Endothelial cell of umbilical vein (primary cell): ENCODE results near the gene WDR41. TPM values are rescaled to one million over a fixed set of nuclear protein-coding genes. Genes with fewer than 3 reads are reported as not detected.

Source experiments
- BruUV-seq: library from RNA; stranded (reverse); fragments of 400-500 nt; replicated peaks from 2 replicates; lab custom pipeline; 2021; lab: Mats Ljungman, UMichigan
- CTCF ChIA-PET: fragments of 300-600, 350-600 bp; sonication (Branson Sonifier 250); formaldehyde crosslinking; loops from one replicate; lab custom pipeline; 2021; ENCODE audit warnings: antibody characterized with exemption, inconsistent platforms; lab: Charles Lee
- POLR2A ChIA-PET: fragments of 300-600, 350-600 bp; sonication (Branson Sonifier 250); formaldehyde crosslinking; loops from one replicate; lab custom pipeline; 2021; ENCODE audit warnings: antibody characterized with exemption, inconsistent platforms; lab: Charles Lee
- DNase-seq: peaks from one replicate; pipeline ENCODE4 v3.0.0-alpha.2; 2011; ENCODE audit warnings: low read depth, low spot score
- FAIRE-seq: peaks from 2 replicates; lab custom pipeline; 2011; peaks lifted over from hg19 to GRCh38; lab: Jason Lieb, UNC
- H2AFZ ChIP-seq: 2 replicates; pipeline ENCODE4 v1.6.0; 2012; ENCODE audit warnings: low read depth, low read length, control low read depth, inconsistent platforms
- H3K27ac ChIP-seq: 2 replicates; pipeline ENCODE4 v1.5.1; 2011; ENCODE audit warnings: low read depth, mild to moderate bottlenecking, control low read depth, low read length, moderate library complexity; ENCODE audit not compliant: insufficient read depth
- H3K27me3 ChIP-seq, 2 experiments: 2 replicates each; pipeline versions ENCODE4 v1.6.0 to v1.6.1; 2011; ENCODE audit warnings: low read length in 2 of 2, mixed read lengths in 1 of 2; ENCODE audit not compliant: control insufficient read depth in 2 of 2, insufficient read depth in 2 of 2
- H3K36me3 ChIP-seq, 2 experiments: 2 replicates in 1 of 2; 3 replicates in 1 of 2; pipeline ENCODE4 v1.5.1; 2011; ENCODE audit warnings: low read length in 2 of 2, mild to moderate bottlenecking in 1 of 2, moderate library complexity in 1 of 2; ENCODE audit not compliant: control insufficient read depth in 2 of 2, insufficient read depth in 2 of 2; ENCODE audit errors: extremely low read depth in 1 of 2
- H3K4me1 ChIP-seq: 3 replicates; pipeline ENCODE4 v1.5.1; 2011; ENCODE audit warnings: mild to moderate bottlenecking, low read length; ENCODE audit not compliant: control insufficient read depth, insufficient read depth; ENCODE audit errors: extremely low read depth
- H3K4me2 ChIP-seq: 2 replicates; pipeline ENCODE4 v1.6.1; 2011; ENCODE audit warnings: low read length, control low read depth, mixed read lengths; ENCODE audit not compliant: insufficient read depth
- H3K4me3 ChIP-seq, 3 experiments: fragments of 200-600 bp in 1 of 3; sonication (generic), shearing (Covaris generic) in 1 of 3; replicated peaks in 1 of 3; 2 replicates each; pipeline ENCODE4 v1.5.1; 2011 to 2016; ENCODE audit warnings: control low read depth in 3 of 3, low read length in 3 of 3, mild to moderate bottlenecking in 2 of 3, inconsistent platforms in 1 of 3, low read depth in 1 of 3, moderate library complexity in 1 of 3; ENCODE audit not compliant: insufficient read depth in 1 of 3
- H3K79me2 ChIP-seq: 2 replicates; pipeline ENCODE4 v1.6.0; 2012; ENCODE audit warnings: low read length, inconsistent platforms; ENCODE audit not compliant: control insufficient read depth, insufficient read depth
- H3K9ac ChIP-seq: replicated peaks from 2 replicates; pipeline ENCODE3; 2011; ENCODE audit warnings: low read length, control low read depth; ENCODE audit not compliant: insufficient read depth; ENCODE audit errors: extremely low read depth
- H3K9me1 ChIP-seq: replicated peaks from 3 replicates; pipeline ENCODE4 v1.6.0; 2011; ENCODE audit warnings: mild to moderate bottlenecking, low read length; ENCODE audit not compliant: control insufficient read depth, insufficient read depth; ENCODE audit errors: extremely low read depth
- H3K9me3 ChIP-seq: replicated peaks from 2 replicates; pipeline ENCODE4 v1.5.1; 2012; ENCODE audit warnings: low read length, inconsistent platforms; ENCODE audit not compliant: control insufficient read depth, insufficient read depth
- H4K20me1 ChIP-seq: replicated peaks from 2 replicates; pipeline ENCODE3; 2011; ENCODE audit warnings: mild to moderate bottlenecking, low read length; ENCODE audit not compliant: control insufficient read depth, insufficient read depth; ENCODE audit errors: extremely low read depth
- CTCF ChIP-seq, 2 donors: IDR thresholded peaks; 1 replicate in 1 of 2; 2 replicates in 1 of 2; pipeline ENCODE4 v1.5.1; 2011; ENCODE audit warnings: low read length in 2 of 2, mild to moderate bottlenecking in 2 of 2, moderate library complexity in 2 of 2, control low read depth in 1 of 2, inconsistent platforms in 1 of 2, low read depth in 1 of 2; ENCODE audit not compliant: insufficient read depth in 1 of 2; ENCODE audit errors: extremely low read depth in 1 of 2
- EZH2 ChIP-seq: IDR thresholded peaks from 2 replicates; pipeline ENCODE4 v1.6.1; 2012; ENCODE audit warnings: borderline replicate concordance, low read depth, mild to moderate bottlenecking, moderate library complexity, low read length, inconsistent platforms; ENCODE audit not compliant: severe bottlenecking
- FOS ChIP-seq: IDR thresholded peaks from 2 replicates; pipeline ENCODE4 v1.6.1; 2011; ENCODE audit warnings: mild to moderate bottlenecking, low read length, moderate library complexity, borderline replicate concordance; ENCODE audit not compliant: insufficient read depth
- GATA2 ChIP-seq: IDR thresholded peaks from 2 replicates; pipeline ENCODE4 v1.7.0; 2011; ENCODE audit warnings: low read depth, mild to moderate bottlenecking, moderate library complexity, mixed read lengths, low read length; ENCODE audit not compliant: insufficient read length, insufficient read depth
- JUN ChIP-seq: IDR thresholded peaks from 2 replicates; pipeline ENCODE4 v1.6.1; 2011; ENCODE audit warnings: borderline replicate concordance, low read depth; ENCODE audit not compliant: insufficient read length, insufficient read depth
- MAX ChIP-seq: IDR thresholded peaks from 2 replicates; pipeline ENCODE4 v1.6.1; 2011; ENCODE audit not compliant: insufficient read depth, insufficient read length
- MYC ChIP-seq: IDR thresholded peaks from one replicate; pipeline ENCODE4 v1.6.1; 2011; ENCODE audit warnings: mild to moderate bottlenecking, low read depth, low read length
- POLR2A ChIP-seq: IDR thresholded peaks from 2 replicates; pipeline ENCODE4 v1.6.1; 2012; ENCODE audit warnings: low read depth, mild to moderate bottlenecking, control low read depth, low read length
- POLR2AphosphoS5 ChIP-seq: IDR thresholded peaks from 2 replicates; pipeline ENCODE4 v1.6.1; 2012; ENCODE audit warnings: low read depth, mild to moderate bottlenecking, control low read depth, low read length, moderate library complexity; ENCODE audit not compliant: insufficient read depth
- dilution Hi-C: fragments of 300-500 bp; cut with MboI; formaldehyde crosslinking; loops from one replicate; pipeline ENCODE4 v1.15.0; 2019; ENCODE audit warnings: low sequenced_read_pairs; ENCODE audit not compliant: extremely low pct_ligation_motif_present
- intact Hi-C: fragments of 100-400 bp; cut with micrococcal nuclease; formaldehyde crosslinking; loops from one replicate; pipeline ENCODE4 v1.10.0; 2022
- polyA plus RNA-seq, 4 experiments: library from polyadenylated mRNA; depleted of rRNA in 3 of 4; stranded (reverse) in 3 of 4; unstranded in 1 of 4; fragments of >200 nt; gene quantifications; 2 replicates each; pipeline versions ENCODE4 v1.2.1 to v1.2.3, GENCODE V29; 2011 to 2012; ENCODE audit warnings: missing spikeins in 1 of 4
- total RNA-seq: library from RNA; stranded (reverse); gene quantifications from 2 replicates; pipeline ENCODE4 v1.2.3, GENCODE V29; 2021

Gene WDR41
- total and polyA plus RNA-seq, 2 donors (not counting 3 experiments of a cell fraction or from before 2014, with no cell fraction given), result 10.2 to 33.6 TPM

GRCh38 chr5:77454123-77454522 lies 38.0 kb downstream of the WDR41 start:
- FAIRE-seq (no peak), DNase-seq (no peak)
- Histone ChIP-seq H3K36me3 (no peaks in the 10 kb centered on the region), H3K9me3 (no peaks in the 10 kb centered on the region), H3K4me3 (no peak overlapping the region), H3K4me1 (no peaks in the 10 kb centered on the region), H3K9me1 (no peaks in the 10 kb centered on the region), H3K4me2 (no peak overlapping the region), H3K27ac (no peak overlapping the region), H2AFZ (no peak overlapping the region), H3K9ac (no peak overlapping the region), H4K20me1 (no peaks in the 10 kb centered on the region), H3K79me2 (no peaks in the 10 kb centered on the region), H3K27me3 (no peaks in the 10 kb centered on the region)
- CTCF ChIA-PET, result no interaction called here
- no peak for TF ChIP-seq JUN
- TF ChIP-seq POLR2AphosphoS5, result no peak
- dilution Hi-C loops, result no loop called here
- POLR2A ChIA-PET, result no interaction called here
- intact Hi-C loops, result no loop called here
- BruUV-seq, result no TSS peak

- TF ChIP-seq CTCF (IDR thresholded peaks at IDR 0.05; ENCODE audit: extremely low read depth in 1 of 2, insufficient read depth in 1 of 2, low read depth in 1 of 2, low read length in 2 of 2), result no peak
- no peak for TF ChIP-seq MYC
- no peak for TF ChIP-seq FOS
- TF ChIP-seq POLR2AphosphoS5, result no peak
- no peak for TF ChIP-seq GATA2
- TF ChIP-seq EZH2, result no peak
- TF ChIP-seq MAX, result no peak
- no peak for TF ChIP-seq POLR2A
- no peak for TF ChIP-seq JUN
- H3K9me3 ChIP-seq, result no peaks in the 10 kb centered on the region
- no peak overlapping the region for H3K4me3 ChIP-seq
- FAIRE-seq (no peak), DNase-seq (no peak)
- no peak overlapping the region for H3K27ac ChIP-seq
- H3K27me3 ChIP-seq, result no peaks in the 10 kb centered on the region
- intact Hi-C loops, result no loop called here
- H4K20me1 ChIP-seq, result no peaks in the 10 kb centered on the region
- H3K4me2 ChIP-seq, result no peak overlapping the region
- ChIA-PET POLR2A (no interaction called here), CTCF (no interaction called here)
- H3K9ac ChIP-seq, result no peak overlapping the region
- H3K4me1 ChIP-seq, result no peaks in the 10 kb centered on the region
- dilution Hi-C loops, result no loop called here
- no peaks in the 10 kb centered on the region for H3K9me1 ChIP-seq
- H3K79me2 ChIP-seq, result no peaks in the 10 kb centered on the region
- no TSS peak for BruUV-seq
- H2AFZ ChIP-seq, result no peak overlapping the region
- H3K36me3 ChIP-seq, result no peaks in the 10 kb centered on the region
Measured at GRCh38 chr5:77452351-77452750, 39.8 kb downstream of the WDR41 start.
